Measurements from ENCODE around the gene NKD1. TPM values are rescaled to one million over a fixed set of nuclear protein-coding genes. Genes with fewer than 3 reads are reported as not detected.
"Not testable (repeated sequence)": the region's sequence is repeated elsewhere in the genome, so short reads cannot be mapped to it uniquely, and the experiment has no call there.

NKD1 gene
- total and polyA plus RNA-seq, 5 donors, result 0.68 to 3.2 (median 1.6) TPM

DNA sequence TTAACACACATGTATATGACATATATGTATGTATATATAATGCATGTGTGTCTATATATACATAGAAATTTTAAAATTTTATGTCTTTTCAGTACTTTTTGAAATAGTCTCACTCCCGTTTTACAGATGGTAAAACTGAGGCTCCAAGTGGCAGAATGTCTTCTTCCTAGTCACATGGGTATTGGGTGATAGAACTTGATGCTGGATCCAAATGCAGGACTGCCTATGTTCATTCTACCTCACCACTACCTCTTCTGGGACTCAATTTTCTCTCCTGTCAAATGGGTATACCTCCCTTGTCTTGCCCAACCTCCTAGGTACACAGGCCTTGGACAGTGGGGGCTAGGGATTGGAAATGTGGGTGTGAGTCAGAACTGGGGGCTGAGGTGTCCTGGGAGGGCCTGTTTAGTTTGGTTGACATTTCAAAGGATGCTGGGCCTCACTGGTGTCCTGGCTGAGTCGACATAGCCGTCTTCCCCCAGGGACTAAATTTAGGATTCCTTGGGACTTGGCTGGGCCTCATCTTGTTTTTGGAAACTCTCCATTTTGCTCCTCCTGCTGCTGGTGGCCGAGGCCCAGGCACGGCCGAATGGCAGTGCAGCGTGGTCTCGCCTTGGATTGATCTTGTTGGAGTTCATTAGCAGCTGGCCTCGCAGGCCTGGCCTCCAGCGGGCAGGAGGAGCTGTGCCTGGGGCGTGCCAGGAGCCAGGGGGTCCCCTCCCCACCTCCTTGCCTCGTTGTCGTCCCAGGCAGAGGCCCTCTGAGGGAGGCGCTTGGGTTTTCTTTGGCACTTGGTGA is 25.9 kb downstream of the NKD1 start:
- intact Hi-C loops (cut with DNase I), result no loop called here
- Histone ChIP-seq H3K4me3 (ENCODE audit: low read length) (no peak overlapping the region), H3K27ac (ENCODE audit: low read length) (no peak overlapping the region), H3K4me1 (ENCODE audit: control insufficient read depth, insufficient read depth, low read length) (no peaks in the 10 kb centered on the region), H3K9me3 (ENCODE audit: control insufficient read depth, low read length) (no peaks in the 10 kb centered on the region), H3K27me3 (ENCODE audit: control insufficient read depth, insufficient read depth) (no peaks in the 10 kb centered on the region)
- DNase-seq (peak; percentile 59 to 86 (median 82)), ATAC-seq (peak; percentile 72 to 74)
- WGBS, result 41% methylated on average over 14 of the region's 14 CpGs

GRCh38 chr16:50574745-50575136 is 26.5 kb downstream of the NKD1 start:
- DNase-seq (no peak), ATAC-seq (no peak)
- H3K4me1 ChIP-seq (ENCODE audit: control insufficient read depth, insufficient read depth, low read length), result no peaks in the 10 kb centered on the region
- H3K27me3 ChIP-seq (ENCODE audit: control insufficient read depth, insufficient read depth), result no peaks in the 10 kb centered on the region
- intact Hi-C loops (cut with DNase I), result no loop called here
- H3K4me3 ChIP-seq (ENCODE audit: low read length), result no peak overlapping the region
- no peaks in the 10 kb centered on the region for H3K9me3 ChIP-seq (ENCODE audit: control insufficient read depth, low read length)
- no peak overlapping the region for H3K27ac ChIP-seq (ENCODE audit: low read length)

DNA sequence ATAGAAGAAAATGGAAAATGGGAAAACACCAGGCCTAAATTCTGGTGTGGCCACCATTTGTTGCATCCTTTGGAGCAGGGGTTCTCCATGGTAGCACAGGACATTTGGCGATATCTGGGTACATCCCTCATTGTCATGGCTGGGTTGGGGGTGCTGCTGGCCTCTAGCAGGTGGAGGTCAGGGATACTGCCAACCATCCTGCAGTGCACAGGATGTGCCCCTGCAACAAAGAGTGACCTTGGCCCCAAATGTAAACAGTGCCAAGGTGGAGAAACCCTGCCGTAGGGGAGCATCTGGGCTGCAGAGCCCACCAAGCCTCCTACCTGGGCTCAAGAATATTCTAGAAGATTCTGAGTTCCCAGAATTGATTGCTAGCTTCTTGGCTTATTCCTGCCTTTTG is 27.5 kb downstream of the NKD1 start:
- Histone ChIP-seq H3K9me3 (ENCODE audit: control insufficient read depth, low read length) (no peaks in the 10 kb centered on the region), H3K4me1 (ENCODE audit: control insufficient read depth, insufficient read depth, low read length) (no peaks in the 10 kb centered on the region), H3K27me3 (ENCODE audit: control insufficient read depth, insufficient read depth) (no peaks in the 10 kb centered on the region), H3K27ac (ENCODE audit: low read length) (no peak overlapping the region), H3K4me3 (ENCODE audit: low read length) (no peak overlapping the region)
- WGBS, result 94% methylated on average over 2 of the region's 2 CpGs
- DNase-seq, result peak in 1 of 3 donors; percentile 15
- intact Hi-C loops (cut with DNase I), result no loop called here
- no peak for ATAC-seq

DNA sequence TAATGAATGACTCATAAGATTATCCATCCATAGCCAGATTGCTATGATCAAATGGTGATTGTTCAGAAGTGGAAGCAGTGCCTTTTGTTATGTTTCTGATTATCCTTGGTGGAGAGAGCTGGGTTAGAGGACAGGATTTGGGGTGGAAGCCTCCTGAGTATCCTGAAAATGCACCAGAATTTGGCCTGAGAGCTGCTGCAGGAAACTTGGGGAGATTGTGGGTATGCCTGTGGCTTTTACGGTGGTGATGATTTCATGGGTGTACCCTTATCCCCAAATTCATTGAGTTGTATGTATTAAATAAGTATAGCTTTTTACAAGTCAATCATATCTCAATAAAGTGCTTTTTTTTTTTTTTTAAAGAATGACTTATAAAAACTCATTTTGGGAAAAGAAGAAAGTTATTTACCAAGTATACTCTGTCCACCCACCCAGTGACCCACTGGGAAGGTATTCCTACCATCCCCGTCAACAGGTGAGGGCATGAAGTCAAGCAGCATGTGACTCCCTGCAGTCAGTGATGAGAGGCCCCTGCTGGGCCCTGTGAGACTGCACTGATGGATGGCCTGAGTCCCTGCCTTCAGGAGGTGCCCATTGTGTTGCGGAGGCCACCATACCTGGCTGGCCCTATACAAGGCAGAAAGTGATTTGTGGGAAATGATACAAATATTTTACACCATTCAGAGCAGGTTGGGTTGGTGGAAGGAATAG is 28.4 kb downstream of the NKD1 start:
- Histone ChIP-seq H3K27me3 (ENCODE audit: control insufficient read depth, insufficient read depth) (no peaks in the 10 kb centered on the region), H3K4me3 (ENCODE audit: low read length) (no peak overlapping the region), H3K9me3 (ENCODE audit: control insufficient read depth, low read length) (no peaks in the 10 kb centered on the region), H3K27ac (ENCODE audit: low read length) (no peak overlapping the region), H3K4me1 (ENCODE audit: control insufficient read depth, insufficient read depth, low read length) (no peaks in the 10 kb centered on the region)
- WGBS, result 95% methylated on average over 3 of the region's 3 CpGs
- peak in 1 of 3 donors; percentile 4 for DNase-seq
- intact Hi-C loops (cut with DNase I), result no loop called here
- ATAC-seq, result no peak

DNA sequence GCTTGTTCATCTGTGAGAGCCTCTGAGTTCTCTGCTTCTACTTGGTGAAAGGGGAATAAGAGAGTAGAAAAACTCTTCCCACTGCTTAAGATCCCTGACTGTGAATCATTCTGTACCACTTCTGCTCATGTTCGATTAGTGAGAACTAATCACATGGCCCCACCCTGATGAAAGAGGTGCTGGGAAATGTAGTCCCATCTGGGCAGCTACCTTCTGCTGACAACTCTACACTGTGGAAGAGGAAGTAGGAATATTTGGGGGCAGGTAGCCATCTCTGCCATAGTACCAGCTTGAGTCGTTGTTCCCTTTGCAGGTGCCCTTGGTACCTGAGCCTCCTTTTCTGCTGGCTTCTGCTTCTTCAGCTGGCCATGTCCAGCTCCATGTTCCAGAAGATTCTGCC is 29.9 kb downstream of the NKD1 start:
- 56% methylated on average over 2 of the region's 2 CpGs for WGBS
- ATAC-seq, result no peak
- intact Hi-C loops (cut with DNase I), result no loop called here

GRCh38 chr16:50579373-50579772 is 31.2 kb downstream of the NKD1 start:
- H3K27ac ChIP-seq (ENCODE audit: low read length); H3K27me3 ChIP-seq (ENCODE audit: control insufficient read depth, insufficient read depth); H3K4me3 ChIP-seq (ENCODE audit: low read length); intact Hi-C loops (cut with DNase I); H3K9me3 ChIP-seq (ENCODE audit: control insufficient read depth, low read length); DNase-seq; ATAC-seq; H3K4me1 ChIP-seq (ENCODE audit: control insufficient read depth, insufficient read depth, low read length): not testable (repeated sequence)
- WGBS, result 98% methylated on average over 32 of the region's 32 CpGs

More for the DNA sequence above, 29.9 kb downstream of the NKD1 start:
- Histone ChIP-seq H3K4me1 (ENCODE audit: control insufficient read depth, insufficient read depth, low read length) (no peaks in the 10 kb centered on the region), H3K4me3 (ENCODE audit: low read length) (no peak overlapping the region), H3K27ac (ENCODE audit: low read length) (no peak overlapping the region), H3K27me3 (ENCODE audit: control insufficient read depth, insufficient read depth) (no peaks in the 10 kb centered on the region), H3K9me3 (ENCODE audit: control insufficient read depth, low read length) (no peaks in the 10 kb centered on the region)
- DNase-seq, result no peak

GRCh38 chr16:50580180-50580798 is 32.1 kb downstream of the NKD1 start:
- Histone ChIP-seq H3K27ac (ENCODE audit: low read length) (no peak overlapping the region), H3K4me3 (ENCODE audit: low read length) (no peak overlapping the region), H3K27me3 (ENCODE audit: control insufficient read depth, insufficient read depth) (no peaks in the 10 kb centered on the region), H3K4me1 (ENCODE audit: control insufficient read depth, insufficient read depth, low read length) (no peaks in the 10 kb centered on the region), H3K9me3 (ENCODE audit: control insufficient read depth, low read length) (no peaks in the 10 kb centered on the region)
- DNase-seq (no peak), ATAC-seq (no peak)
- intact Hi-C loops (cut with DNase I), result no loop called here
- WGBS, result 79% methylated on average over 8 of the region's 8 CpGs

GRCh38 chr16:50581845-50582244 is 33.6 kb downstream of the NKD1 start:
- H3K4me1 ChIP-seq (ENCODE audit: control insufficient read depth, insufficient read depth, low read length), result no peaks in the 10 kb centered on the region
- intact Hi-C loops (cut with DNase I), result no loop called here
- DNase-seq (no peak), ATAC-seq (no peak)
- no peak overlapping the region for H3K27ac ChIP-seq (ENCODE audit: low read length)
- WGBS, result 76% methylated on average over 4 of the region's 4 CpGs
- no peaks in the 10 kb centered on the region for H3K27me3 ChIP-seq (ENCODE audit: control insufficient read depth, insufficient read depth)
- H3K4me3 ChIP-seq (ENCODE audit: low read length), result no peak overlapping the region
- no peaks in the 10 kb centered on the region for H3K9me3 ChIP-seq (ENCODE audit: control insufficient read depth, low read length)

DNA sequence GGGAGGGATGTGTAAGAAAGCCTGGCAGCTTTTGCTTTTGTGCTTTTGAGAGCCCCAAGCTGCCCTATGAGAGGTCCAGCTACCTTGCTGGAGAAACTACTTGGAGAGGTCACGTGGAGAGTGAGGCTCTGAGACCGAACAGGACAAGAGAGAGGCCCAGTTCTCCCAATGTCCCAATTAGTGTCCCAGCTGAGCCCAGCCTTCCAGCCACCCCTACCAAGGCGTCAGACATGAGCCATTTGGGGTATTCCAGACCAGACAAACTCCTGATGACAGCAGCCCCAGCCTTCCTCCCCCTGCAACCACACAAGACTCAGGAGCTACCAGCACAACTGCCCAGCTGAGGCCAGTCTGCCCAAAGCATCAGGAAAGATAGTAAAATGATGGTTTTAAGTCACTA is 35.0 kb downstream of the NKD1 start:
- intact Hi-C loops (cut with DNase I), result no loop called here
- DNase-seq (no peak), ATAC-seq (no peak)
- no peak overlapping the region for H3K27ac ChIP-seq (ENCODE audit: low read length)
- H3K9me3 ChIP-seq (ENCODE audit: control insufficient read depth, low read length), result no peaks in the 10 kb centered on the region
- no peak overlapping the region for H3K4me3 ChIP-seq (ENCODE audit: low read length)
- H3K4me1 ChIP-seq (ENCODE audit: control insufficient read depth, insufficient read depth, low read length), result no peaks in the 10 kb centered on the region
- WGBS, result 90% methylated on average over 3 of the region's 3 CpGs
- no peaks in the 10 kb centered on the region for H3K27me3 ChIP-seq (ENCODE audit: control insufficient read depth, insufficient read depth)

GRCh38 chr16:50584033-50584722 is 36.0 kb downstream of the NKD1 start:
- DNase-seq (no peak), ATAC-seq (no peak)
- Histone ChIP-seq H3K4me1 (ENCODE audit: control insufficient read depth, insufficient read depth, low read length) (no peaks in the 10 kb centered on the region), H3K27me3 (ENCODE audit: control insufficient read depth, insufficient read depth) (no peaks in the 10 kb centered on the region), H3K9me3 (ENCODE audit: control insufficient read depth, low read length) (no peaks in the 10 kb centered on the region), H3K4me3 (ENCODE audit: low read length) (no peak overlapping the region), H3K27ac (ENCODE audit: low read length) (no peak overlapping the region)
- intact Hi-C loops (cut with DNase I), result no loop called here
- WGBS, result 42% methylated on average over 6 of the region's 6 CpGs

DNA sequence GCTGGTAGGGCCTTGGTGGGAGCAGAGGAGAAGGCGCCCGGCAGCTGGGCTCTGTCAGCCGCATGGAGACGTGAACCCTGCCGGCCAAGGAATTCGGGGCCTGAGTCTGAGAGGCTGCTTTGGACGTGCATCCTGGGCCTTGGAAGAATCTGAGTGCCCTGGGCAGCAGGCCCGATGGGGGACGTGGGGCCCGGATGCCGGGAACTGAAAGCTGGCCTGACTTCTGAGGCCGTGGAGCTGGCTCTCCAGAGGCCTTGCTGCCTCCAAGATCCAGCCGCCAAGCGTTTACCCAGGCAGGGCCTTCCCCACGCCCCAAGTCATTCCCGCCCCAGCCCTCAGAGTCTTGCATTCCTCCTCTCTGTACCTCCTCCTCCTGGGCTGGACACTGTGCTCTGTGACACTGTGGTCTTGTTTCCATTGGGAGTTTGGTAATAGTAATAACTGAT is 37.2 kb downstream of the NKD1 start:
- no peaks in the 10 kb centered on the region for H3K4me1 ChIP-seq (ENCODE audit: control insufficient read depth, insufficient read depth, low read length)
- peak; percentile 89 to 95 (median 95) for DNase-seq
- H3K27me3 ChIP-seq (ENCODE audit: control insufficient read depth, insufficient read depth), result no peaks in the 10 kb centered on the region
- no peak overlapping the region for H3K4me3 ChIP-seq (ENCODE audit: low read length)
- no peaks in the 10 kb centered on the region for H3K9me3 ChIP-seq (ENCODE audit: control insufficient read depth, low read length)
- WGBS, result 56% methylated on average over 16 of the region's 16 CpGs
- no peak overlapping the region for H3K27ac ChIP-seq (ENCODE audit: low read length)
- intact Hi-C loops (cut with DNase I), result no loop called here
- peak; percentile 92 to 96 for ATAC-seq

Measured in right cardiac atrium (tissue), 5 donors.